ENCODE measurements around the gene FGFR2.

The FGFR2 gene

DNA sequence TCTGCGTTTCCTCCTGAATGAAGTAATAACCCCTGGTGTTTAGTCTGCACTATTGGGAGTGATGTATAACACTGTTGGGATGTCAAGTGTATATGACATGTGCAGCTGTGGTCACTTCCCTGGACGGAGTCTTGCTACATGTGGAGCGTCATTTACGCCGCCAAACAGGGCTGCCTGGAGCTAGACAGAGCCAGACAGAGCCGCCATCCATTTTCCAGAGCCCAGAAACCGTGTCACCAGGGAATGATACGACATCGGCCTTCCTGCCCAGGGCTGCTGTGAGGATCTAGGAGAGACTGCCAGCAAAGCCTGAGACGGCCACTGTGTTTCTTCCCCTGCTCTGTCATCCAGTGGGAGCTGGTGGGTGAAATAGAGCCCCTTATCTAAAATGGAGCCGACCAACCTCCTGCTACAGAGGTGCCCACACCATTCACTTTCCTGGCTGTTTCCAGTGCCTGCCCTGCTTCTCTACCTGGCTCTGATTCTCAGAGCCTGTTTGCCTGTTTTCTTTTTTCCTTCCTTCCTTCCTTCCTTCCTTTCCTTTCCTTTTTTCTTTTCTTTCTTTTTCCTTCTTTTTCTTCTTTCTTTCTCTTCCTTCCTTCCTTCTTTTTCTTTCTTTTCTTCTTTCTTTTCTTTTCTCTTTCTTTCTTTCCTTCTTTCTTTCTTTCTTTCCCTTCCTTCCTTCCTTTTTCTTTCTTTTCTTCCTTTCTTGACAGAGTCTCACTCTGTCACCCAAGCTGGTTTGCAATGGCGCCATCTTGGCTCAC, 13.3 kb upstream of the FGFR2 start:
- H3K27ac ChIP-seq, result peak overlapping the region in 7 of 21 experiments; percentile 14 to 80 (median 62)
- no peak overlapping the region for H3K4me3 ChIP-seq

DNA sequence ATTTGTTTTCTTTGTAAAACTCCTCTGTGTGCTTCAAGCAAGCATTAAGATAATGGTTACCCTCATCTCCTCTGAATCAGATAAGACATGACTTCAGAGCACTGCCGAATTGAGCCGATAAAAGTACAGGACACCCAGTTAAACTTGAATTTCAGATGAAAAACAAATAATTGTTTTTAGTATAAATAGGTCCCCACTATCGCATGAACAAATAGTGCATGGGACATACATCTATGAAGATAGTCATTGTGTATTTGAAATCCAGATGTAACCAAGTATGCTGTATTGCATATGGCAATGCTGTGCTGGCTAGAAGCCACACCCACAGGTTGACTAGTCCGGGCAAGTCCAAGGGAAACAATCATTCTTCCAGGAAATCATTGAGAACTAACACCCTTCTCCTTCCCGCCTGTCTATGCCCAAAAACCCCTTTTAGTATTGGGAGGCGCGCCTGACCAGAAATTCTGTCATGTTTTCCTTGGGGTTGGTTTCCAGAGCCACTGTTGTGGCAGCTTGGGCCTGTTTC, 12.6 kb upstream of the FGFR2 start:
- H3K27ac ChIP-seq, result peak overlapping the region in 6 of 21 experiments; percentile 14 to 80 (median 57)
- H3K4me3 ChIP-seq, result no peak overlapping the region

DNA sequence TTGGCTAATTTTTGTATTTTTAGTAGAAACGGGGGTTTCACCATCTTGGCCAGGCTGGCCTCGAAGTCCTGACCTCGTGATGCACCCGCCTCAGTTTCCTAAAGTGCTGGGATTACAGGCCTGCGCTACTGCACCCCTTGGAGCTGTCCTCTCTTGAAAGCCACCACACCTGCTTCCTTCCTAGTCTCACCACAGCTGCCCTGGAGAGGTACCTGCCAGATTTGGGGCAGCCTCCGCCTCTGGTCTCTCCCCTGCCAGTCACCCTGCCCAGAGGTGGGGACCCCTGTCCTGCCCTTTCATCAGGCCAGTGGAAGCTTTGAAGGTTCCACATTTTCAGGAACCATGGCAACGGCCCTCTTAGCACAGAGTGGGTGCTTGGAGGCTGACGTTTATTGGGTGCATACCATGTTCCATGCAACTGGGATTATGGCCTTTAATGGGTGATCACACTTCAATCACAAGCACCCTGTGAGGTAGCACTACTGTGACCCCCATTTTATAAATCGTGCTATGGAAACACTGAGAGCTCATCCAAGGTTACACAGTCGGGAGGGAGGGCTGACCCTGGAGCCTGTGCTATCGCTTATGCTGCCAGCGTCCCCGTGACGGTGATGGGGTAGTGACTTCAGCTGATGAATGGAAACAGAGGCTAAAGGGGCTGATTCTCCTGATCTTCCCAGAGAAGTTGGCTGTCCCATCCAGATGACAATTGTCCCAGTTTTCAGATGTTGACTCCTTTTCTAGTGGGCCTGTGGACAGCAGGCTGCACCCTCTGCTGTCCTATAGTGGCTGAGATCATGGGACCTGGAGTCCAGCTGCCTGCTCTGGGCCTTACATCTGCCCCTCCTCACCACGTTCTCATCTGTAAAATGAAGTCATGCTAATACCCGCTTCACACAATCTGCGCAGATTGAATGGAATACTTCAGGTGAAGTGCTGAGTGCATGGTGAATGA, 11.5 kb upstream of the FGFR2 start:
- no peak overlapping the region for H3K4me3 ChIP-seq
- peak overlapping the region in 2 of 21 experiments; percentile 51 to 52 for H3K27ac ChIP-seq

DNA sequence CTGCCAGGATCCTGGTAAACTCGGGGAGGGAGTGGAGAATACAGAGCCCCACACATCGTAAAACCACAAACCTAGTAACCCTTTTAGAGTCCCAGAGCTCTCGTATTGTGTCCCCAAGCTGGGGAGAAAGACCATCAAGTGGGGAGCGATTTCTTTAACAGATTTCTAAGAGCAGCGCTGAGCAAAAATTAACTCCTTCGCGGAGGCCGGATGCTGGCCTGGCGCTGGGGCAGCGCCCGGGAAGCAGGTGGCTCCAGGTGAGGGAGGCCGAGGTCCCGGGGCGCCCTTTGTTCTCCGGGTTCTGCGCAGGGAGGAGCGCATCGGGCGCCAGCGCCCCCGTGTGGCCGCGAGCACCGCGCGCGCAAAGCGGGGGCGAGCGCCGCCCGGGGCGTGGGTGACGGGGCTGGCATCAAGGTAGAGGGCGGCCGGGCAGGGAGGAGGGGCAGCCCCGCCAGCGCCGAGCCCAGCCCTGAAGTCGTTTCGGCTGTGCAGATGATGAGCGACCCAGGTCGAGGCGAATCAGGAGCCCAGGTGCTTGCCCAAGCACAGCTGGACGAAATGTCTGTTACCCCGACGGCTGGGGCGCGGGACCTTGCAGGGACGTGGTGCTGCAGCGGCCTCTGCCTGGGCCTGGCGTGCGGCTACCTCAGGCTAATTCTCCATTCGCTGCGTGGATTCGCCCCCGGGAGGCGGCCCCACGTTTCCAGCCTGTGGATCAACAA, 10.4 kb upstream of the FGFR2 start:
- Histone ChIP-seq H3K27ac (peak overlapping the region in 3 of 21 experiments; percentile 42 to 60 (median 51)), H3K4me3 (peak overlapping the region in 5 of 7 experiments; percentile 4 to 28 (median 22))

DNA sequence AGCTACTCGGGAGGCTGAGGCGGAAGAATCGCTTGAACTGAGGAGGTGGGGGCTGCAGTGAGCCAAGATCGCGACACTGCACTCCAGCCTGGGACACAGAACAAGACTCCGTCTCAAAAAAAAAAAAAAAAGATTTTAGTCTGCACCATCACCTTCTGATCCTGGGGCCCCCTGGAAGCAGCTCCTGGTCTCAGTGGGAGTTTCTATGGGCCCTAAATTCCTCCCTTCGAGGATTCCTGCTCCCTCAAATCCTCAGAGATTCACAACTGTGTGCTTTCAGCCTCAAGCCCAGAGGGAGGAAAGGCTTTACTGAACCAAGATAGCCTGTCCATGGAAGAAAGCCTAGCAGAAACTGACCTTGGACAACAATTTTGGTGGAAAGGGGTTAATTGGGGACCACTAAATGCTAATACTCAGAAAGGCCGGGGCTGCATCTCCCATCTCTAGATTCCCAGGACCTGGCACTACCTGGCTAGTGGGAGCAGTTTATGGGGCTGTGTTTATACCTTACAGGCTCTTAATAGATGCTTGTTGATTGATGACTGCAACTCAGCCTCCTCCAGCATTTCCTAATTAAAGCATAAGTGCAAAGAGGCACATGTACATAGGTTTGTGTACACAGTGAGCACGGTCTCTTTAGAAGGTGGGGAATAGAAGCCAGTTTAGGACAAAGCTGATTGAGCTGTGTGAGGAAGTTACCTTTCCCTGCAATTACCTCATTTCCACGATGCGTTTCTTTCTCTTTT, 9.2 kb upstream of the FGFR2 start:
- H3K4me3 ChIP-seq, result no peak overlapping the region

DNA sequence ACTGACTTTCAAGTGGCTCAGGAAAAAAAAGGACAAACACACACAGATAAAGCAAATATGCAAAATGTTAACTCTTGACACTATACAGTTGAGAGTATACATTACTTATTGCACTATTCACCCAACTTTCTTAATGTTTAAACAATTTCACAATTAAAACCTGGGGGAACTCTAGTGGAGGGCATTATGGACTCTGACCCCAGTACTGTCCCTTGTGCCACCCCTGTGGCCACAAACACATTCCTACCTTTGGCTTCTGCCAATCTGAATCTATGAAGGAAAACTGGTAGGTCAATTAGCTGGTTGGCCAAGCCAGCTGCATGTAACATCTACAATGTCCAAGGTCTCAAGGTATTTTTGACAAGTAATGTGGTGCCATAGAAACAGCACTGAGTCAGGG, 7.5 kb upstream of the FGFR2 start:
- Histone ChIP-seq H3K27ac (no peak overlapping the region), H3K4me3 (no peak overlapping the region)

More for the DNA sequence above, 9.2 kb upstream of the FGFR2 start:
- no peak overlapping the region for H3K27ac ChIP-seq

DNA sequence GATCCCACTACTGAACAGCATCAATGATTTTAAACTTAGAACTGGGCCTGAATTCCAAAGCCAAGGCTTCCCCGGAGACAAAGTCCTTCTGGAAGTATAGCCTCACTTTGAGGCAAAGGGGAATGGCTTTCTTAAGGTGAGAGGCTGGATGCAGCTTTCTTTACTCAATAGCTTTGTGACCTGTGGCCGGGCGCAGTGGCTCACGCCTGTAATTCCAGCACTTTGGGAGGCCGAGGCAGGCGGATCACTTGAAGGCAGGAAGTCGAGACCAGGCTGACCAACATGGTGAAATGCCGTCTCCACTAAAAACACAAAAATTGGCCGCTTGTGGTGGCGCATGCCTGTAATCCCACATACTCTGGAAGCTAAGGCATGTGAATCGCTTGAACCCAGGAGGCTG, 3.2 kb upstream of the FGFR2 start:
- Histone ChIP-seq H3K27ac (no peak overlapping the region), H3K4me3 (no peak overlapping the region)

DNA sequence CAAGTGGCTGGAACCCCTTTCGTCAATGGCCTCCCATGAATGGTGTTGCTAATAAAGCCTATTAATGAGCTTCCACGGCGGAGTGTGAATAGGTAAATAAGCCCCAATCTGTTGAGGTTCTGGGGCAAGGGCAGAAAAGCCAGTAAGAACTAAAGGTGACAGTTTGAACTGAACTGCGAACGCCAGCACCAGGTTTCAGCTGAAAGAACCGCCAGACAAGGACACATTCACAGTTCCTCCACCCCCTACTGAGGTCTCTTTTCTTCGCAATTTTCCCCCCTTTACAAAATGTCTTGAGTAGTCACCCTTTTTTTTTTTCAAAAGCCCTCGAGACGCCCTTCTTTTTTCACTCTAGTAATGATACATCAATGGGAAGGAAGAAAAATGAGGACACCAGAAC, 2.4 kb upstream of the FGFR2 start:
- no peak overlapping the region for H3K4me3 ChIP-seq
- no peak overlapping the region for H3K27ac ChIP-seq

DNA sequence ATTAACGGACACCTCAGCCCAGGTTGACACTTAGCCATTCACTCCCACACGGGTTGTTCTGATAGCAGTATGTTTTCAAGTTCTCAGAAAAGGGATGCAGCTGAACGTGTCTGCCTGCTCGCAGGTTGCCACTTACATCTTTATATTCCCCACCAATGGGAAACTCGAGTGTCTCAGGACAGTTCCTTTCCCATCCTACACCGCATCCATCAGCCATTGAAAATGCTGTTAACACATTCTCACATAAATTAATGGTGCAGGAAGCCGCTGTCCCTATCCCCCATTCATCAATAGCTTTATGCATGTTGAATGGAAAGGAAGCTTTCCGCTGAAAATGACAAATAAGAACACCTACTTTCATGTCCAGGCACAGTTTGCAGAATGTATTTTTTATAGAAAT, 1.7 kb upstream of the FGFR2 start:
- no peak overlapping the region for H3K27ac ChIP-seq
- no peak overlapping the region for H3K4me3 ChIP-seq

DNA sequence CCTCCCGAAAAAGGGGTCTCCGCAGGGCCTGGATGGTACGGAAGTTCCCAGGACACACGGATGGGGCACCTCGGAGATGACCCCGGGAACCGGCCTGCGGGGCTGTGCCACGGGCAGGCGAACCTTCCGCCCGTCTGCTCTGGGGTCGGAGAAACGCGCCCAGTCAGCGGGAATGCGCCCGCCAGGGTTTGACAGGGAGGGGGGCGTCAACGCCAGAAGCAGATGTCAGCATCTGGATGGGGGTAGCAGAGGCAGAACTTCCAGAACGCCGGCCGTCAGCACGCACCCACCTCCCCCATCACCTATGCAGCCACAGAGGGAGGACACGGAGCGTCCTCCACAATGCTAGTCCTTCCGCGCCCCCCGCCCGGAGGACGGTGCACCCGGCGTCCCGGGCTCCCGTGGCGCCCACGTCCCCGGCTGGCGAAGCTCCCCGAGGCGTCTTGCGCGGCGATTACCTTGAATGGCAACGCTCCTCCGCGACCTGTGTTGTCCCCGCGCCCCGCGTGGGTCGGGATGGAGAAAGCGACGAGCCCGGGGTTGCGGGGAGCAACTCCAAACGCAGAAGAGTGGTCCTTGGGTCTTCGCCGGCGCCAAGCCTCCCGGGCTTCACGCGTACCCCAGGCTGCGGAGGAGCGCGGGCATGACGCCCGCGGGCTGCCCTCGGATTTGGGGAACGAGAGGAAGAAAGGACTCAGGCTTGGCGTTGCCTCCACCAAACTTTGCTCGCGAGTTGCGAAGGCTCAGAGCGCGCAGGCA, 561 bp downstream of the FGFR2 start:
- H3K27ac ChIP-seq, result peak overlapping the region in 20 of 21 experiments; percentile 36 to 90 (median 80)

DNA sequence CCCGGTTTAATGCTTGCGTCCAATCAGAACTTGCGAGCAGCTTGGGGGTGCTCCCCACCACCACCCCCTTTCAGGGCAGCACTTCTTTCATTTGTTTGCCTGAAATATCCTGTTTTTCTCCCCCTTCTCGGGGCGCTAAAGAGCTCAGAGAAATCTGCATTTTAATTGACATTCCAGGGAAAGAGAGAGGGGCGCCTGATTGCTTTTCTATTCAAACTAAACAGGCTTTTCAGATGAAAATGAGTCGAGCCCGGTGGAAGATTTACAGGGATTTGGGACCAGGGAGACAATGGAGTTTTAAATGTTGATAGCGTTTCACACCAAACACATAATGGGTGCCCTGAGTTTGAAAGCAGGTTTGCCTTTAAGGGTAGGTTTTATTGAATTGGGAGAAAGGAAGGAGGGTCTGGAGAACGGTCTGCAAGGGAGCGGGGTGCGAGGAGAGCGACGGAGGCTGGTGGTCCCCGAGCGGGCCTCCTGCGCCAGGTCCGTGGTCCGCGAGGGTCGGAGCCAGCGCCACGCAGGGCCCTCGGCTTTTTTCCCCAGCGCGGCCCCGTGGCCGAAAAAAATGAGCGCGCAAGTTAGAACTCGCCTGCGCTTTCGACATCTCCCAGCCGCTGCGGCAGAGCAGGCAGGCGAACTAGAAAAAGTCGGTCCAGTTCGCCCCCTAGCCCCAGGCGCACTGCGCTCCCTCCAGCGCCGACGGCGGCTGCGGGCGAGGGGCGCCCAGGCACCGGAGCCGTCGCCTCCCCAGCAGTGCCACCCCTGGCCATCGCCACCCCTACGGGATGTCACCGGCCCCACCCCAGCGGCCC, 1.3 kb downstream of the FGFR2 start:
- H3K4me3 ChIP-seq, result peak overlapping the region; percentile 44 to 76 (median 67)
- H3K27ac ChIP-seq, result peak overlapping the region in 20 of 21 experiments; percentile 36 to 90 (median 80)

More for the DNA sequence above, 561 bp downstream of the FGFR2 start:
- peak overlapping the region; percentile 44 to 76 (median 67) for H3K4me3 ChIP-seq

DNA sequence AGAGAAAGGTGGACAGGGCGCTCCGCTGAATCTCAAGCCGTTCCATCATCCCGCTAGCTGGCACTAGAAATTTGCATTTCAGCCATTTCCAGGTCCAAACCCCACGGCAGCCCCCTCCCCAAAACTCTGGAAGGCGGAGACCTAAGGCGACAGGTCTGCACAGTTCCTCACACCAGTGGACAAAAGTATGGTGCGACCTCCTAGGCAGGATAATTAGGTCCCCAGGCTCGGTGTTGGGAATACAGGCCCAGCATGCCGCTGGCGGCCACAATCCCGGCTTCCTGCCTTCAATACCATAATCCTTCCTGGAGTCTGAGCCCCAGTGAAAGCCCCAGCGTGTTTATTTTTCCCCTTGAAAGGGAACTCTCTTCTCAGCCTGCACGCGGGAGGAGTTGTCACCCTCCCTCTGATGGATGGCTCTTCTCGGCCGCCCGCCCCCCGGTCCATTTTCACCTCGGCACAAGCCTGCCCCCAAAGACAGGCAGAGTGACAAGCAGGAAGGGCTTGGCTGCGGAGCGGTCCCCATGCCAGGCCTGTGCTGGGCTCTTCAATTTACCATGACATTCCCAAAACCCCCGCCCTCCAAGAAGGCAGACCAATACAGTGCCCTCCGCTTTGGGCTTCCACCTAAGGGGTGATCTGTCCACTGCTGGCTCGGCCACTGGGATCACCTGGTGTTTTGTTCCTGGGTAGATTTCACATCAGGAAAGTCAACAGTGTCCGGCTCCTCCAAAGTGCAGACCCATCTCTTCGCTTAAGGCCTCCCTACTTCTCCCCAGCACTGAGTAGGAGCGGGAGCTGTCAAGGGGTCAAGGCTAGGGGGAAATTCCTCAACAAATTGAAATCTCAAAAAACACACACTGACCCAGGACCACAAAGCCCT, 2.2 kb downstream of the FGFR2 start:
- peak overlapping the region in 19 of 21 experiments; percentile 36 to 90 (median 81) for H3K27ac ChIP-seq
- H3K4me3 ChIP-seq, result peak overlapping the region; percentile 44 to 76 (median 67)

DNA sequence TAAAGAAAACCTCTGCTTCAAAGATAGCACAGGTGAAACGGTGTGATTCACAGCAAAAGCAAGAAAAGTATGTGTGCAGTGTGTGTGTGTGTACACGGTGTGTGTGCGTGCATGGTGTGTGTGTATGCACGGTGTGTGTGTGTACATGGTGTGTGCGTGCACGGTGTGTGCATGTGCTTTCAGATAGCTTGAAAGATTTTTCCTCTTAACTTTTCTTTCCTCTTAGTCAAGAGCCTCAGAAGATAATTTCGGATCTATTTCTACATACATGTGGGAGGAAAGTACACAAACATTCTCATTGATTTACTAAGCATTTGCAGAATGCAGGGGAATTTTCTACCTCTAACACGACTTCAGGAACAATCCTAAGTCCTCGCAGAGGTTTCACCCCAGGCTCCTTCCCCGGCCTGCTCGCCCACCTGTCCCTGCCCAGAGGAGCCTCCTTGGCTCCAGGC, 2.9 kb downstream of the FGFR2 start:
- peak overlapping the region; percentile 44 to 76 (median 67) for H3K4me3 ChIP-seq
- H3K27ac ChIP-seq, result peak overlapping the region in 14 of 21 experiments; percentile 36 to 90 (median 84)

DNA sequence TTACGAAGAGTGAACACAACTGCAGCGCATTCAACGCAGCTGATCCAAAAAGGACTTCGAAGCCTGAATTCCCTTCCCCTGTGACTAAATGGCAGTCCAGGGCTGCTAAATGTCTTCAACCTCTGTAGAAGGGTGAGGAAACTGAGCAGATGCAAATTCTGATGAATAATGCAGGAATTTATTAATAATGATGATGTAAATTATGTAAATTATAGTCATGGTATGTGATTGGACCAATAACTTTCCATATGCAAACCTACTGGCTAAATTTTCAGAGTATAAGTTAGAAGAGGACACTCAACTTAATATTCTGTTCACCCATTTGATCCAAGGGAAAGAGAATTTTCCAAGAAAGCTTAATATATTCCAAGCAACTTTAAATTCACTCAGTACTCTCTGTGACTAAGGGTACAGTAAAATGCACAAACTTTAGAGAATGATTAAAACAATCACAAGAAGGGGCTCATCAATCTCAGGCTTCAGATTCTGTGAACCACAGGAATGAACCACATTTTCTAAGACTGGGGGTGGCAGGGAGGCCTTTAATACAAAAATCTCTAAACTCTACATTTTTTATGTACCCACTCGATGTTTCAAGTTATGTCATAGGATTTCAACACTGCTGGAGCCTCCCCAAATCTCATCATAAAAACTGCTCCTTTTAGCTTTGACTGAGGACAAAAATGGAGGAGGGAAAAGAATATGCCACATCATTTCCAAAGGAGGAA, 3.5 kb downstream of the FGFR2 start:
- H3K27ac ChIP-seq, result peak overlapping the region in 7 of 21 experiments; percentile 6 to 88 (median 50)
- H3K4me3 ChIP-seq, result peak overlapping the region in 3 of 7 experiments; percentile 69 to 76 (median 72)

DNA sequence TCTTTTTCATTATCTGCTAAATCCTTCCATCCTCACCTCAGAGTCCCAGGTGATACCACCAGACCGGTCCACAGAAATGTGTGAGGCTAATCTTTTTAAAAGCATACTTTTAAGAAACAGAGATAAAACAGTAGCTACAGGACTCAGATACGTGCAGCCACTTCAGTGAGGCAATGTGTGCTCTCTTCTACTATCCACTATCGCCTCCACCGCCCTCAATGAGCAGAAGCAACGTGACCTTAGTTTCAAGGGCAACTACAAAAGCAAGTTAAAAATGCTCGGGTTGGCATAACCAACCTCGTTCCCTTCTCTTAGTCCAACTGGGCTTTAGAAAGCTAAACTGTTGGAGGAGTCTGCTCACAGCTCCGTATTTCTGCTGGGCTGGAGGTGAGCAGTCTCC, 4.2 kb downstream of the FGFR2 start:
- peak overlapping the region in 2 of 7 experiments; percentile 17 to 26 for H3K4me3 ChIP-seq
- H3K27ac ChIP-seq, result peak overlapping the region in 6 of 21 experiments; percentile 6 to 51 (median 36)
